Rectal smooth muscle tissue (tissue), 1 donor: Measurements from ENCODE around the gene QPCT.

Source experiments
- H3K27ac ChIP-seq: one replicate; pipeline ENCODE4 v1.7.0; 2013; ENCODE audit warnings: low read depth, low read length, inconsistent platforms
- H3K27me3 ChIP-seq: one replicate; pipeline ENCODE4 v1.7.0; 2013; ENCODE audit warnings: low read length; ENCODE audit not compliant: control insufficient read depth, insufficient read depth
- H3K36me3 ChIP-seq: one replicate; pipeline ENCODE4 v1.7.0; 2013; ENCODE audit warnings: low read length; ENCODE audit not compliant: control insufficient read depth, insufficient read depth
- H3K4me1 ChIP-seq: one replicate; pipeline ENCODE4 v1.7.0; 2013; ENCODE audit warnings: low read length; ENCODE audit not compliant: control insufficient read depth, insufficient read depth
- H3K4me3 ChIP-seq: one replicate; pipeline ENCODE4 v1.7.0; 2013; ENCODE audit warnings: low read length
- H3K9ac ChIP-seq: one replicate; pipeline ENCODE4 v1.7.0; 2013; ENCODE audit warnings: low read length

QPCT gene

DNA sequence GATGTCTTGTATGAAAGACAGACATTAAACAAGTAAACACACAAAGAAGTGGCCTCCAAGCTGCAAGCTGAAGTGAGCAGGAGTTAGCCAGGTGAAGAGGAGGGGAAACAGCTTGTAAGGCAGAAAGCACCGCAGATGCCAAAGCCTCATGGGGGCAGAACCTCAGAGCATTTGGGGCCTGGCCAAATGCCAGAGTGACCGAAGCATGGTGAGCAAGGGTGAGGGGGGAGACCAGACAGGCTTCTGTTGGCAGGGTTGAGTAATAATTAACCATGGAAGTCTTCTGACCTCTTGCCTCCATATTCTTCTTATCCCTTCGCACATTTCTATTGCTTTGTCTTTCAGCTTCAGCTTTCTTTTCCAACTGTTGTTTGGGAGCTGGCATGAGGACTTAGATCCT, 5.6 kb downstream of the QPCT start:
- Histone ChIP-seq H3K4me3 (no peak overlapping the region), H3K36me3 (no peaks in the 10 kb centered on the region), H3K4me1 (peaks cover 3% of the 10 kb centered on the region), H3K27me3 (no peaks in the 10 kb centered on the region), H3K27ac (no peak overlapping the region), H3K9ac (no peak overlapping the region)

GRCh38 chr2:37354531-37354930, 10.1 kb downstream of the QPCT start:
- peaks cover 3% of the 10 kb centered on the region for H3K4me1 ChIP-seq
- no peak overlapping the region for H3K4me3 ChIP-seq
- H3K9ac ChIP-seq, result no peak overlapping the region
- H3K27ac ChIP-seq, result no peak overlapping the region
- H3K27me3 ChIP-seq, result no peaks in the 10 kb centered on the region
- H3K36me3 ChIP-seq, result no peaks in the 10 kb centered on the region

DNA sequence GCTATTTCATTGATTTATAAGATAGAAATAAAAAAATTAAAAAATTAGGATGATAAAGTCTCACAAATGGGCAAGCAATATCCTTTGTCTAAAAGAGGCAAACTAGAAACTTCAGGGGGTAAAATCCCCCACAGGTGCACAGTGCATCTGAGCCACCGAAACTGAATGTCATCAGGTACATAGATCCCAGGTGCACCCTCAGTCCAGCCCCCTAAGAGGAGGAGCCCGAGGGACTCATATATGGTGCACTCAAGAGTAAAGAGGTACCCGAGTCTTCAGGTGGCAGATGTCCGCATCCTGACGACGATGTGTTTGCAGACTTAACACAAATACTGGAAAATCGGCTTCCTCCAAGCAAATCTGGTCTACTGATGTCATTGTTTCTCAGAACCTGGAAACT, 11.3 kb downstream of the QPCT start:
- H3K36me3 ChIP-seq, result no peaks in the 10 kb centered on the region
- no peaks in the 10 kb centered on the region for H3K4me1 ChIP-seq
- no peak overlapping the region for H3K27ac ChIP-seq
- no peaks in the 10 kb centered on the region for H3K27me3 ChIP-seq
- H3K4me3 ChIP-seq, result no peak overlapping the region
- no peak overlapping the region for H3K9ac ChIP-seq

DNA sequence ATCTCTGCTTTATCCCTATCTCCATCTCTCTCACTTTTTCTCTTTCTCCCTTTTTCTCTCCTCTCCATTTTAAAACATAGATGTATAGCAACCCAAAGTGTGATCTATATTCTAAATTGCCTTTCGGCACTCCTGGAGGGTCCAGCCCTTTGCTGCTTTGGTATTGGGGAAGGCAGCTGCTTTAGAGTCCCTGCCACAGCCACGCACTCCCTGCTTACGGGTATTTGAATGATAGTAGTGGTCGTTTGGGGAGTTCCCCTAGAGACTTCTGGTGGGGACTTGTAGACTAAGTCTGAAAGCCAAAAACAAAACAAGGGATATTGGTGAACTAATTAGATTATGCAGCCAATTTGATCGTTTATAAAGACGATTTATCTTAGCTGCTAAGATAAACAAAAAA, 11.9 kb downstream of the QPCT start:
- Histone ChIP-seq H3K27ac (no peak overlapping the region), H3K4me1 (no peaks in the 10 kb centered on the region), H3K9ac (no peak overlapping the region), H3K4me3 (no peak overlapping the region), H3K27me3 (no peaks in the 10 kb centered on the region), H3K36me3 (no peaks in the 10 kb centered on the region)

GRCh38 chr2:37357069-37357468, 12.6 kb downstream of the QPCT start:
- Histone ChIP-seq H3K9ac (no peak overlapping the region), H3K36me3 (no peaks in the 10 kb centered on the region), H3K4me3 (no peak overlapping the region), H3K27me3 (no peaks in the 10 kb centered on the region), H3K27ac (no peak overlapping the region), H3K4me1 (no peaks in the 10 kb centered on the region)

GRCh38 chr2:37357530-37357929, 13.1 kb downstream of the QPCT start:
- Histone ChIP-seq H3K9ac (no peak overlapping the region), H3K27ac (no peak overlapping the region), H3K27me3 (no peaks in the 10 kb centered on the region), H3K4me3 (no peak overlapping the region), H3K4me1 (no peaks in the 10 kb centered on the region), H3K36me3 (no peaks in the 10 kb centered on the region)

- H3K27ac ChIP-seq, result no peak overlapping the region
- no peak overlapping the region for H3K9ac ChIP-seq
- H3K36me3 ChIP-seq, result no peaks in the 10 kb centered on the region
- no peaks in the 10 kb centered on the region for H3K27me3 ChIP-seq
- H3K4me1 ChIP-seq, result no peaks in the 10 kb centered on the region
- H3K4me3 ChIP-seq, result no peak overlapping the region
Measured at GRCh38 chr2:37358466-37358865, 14.0 kb downstream of the QPCT start.

DNA sequence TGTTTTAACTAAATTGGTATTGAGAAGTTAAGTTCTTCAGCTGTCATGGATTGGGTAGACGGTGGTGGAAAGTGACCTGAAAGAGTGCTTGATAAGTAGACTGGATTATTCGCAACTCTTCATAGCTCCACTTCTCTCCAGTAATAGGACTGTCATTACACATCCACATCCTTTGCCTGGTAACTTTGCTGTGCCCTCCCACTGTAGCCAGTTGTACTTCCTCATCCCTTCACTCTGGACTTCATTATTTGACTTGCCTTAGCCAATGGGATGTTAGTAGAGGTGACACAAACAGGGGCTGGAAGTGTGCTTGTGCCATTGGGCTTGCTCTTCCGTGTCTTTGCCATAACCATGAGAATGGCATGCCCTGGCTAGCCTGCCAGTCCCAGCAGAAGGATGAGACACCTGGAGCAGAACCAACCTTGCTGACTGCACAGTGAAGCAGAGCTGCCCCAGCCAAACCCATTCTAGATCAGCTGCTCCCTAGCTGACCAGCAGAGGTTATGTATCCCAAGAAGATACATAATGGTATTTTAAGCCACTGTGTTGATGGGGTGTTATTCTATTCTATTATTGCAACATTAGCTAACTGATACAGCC, 16.9 kb downstream of the QPCT start:
- Histone ChIP-seq H3K27me3 (no peaks in the 10 kb centered on the region), H3K4me3 (no peak overlapping the region), H3K27ac (no peak overlapping the region), H3K9ac (no peak overlapping the region), H3K36me3 (no peaks in the 10 kb centered on the region), H3K4me1 (no peaks in the 10 kb centered on the region)

GRCh38 chr2:37361994-37362698, 17.7 kb downstream of the QPCT start:
- Histone ChIP-seq H3K4me1 (no peaks in the 10 kb centered on the region), H3K9ac (no peak overlapping the region), H3K27me3 (no peaks in the 10 kb centered on the region), H3K27ac (no peak overlapping the region), H3K36me3 (no peaks in the 10 kb centered on the region), H3K4me3 (no peak overlapping the region)

GRCh38 chr2:37364351-37364750, 19.9 kb downstream of the QPCT start:
- Histone ChIP-seq H3K27me3 (no peaks in the 10 kb centered on the region), H3K4me1 (no peaks in the 10 kb centered on the region), H3K9ac (no peak overlapping the region), H3K4me3 (no peak overlapping the region), H3K27ac (no peak overlapping the region), H3K36me3 (no peaks in the 10 kb centered on the region)

- Histone ChIP-seq H3K4me1 (no peaks in the 10 kb centered on the region), H3K4me3 (no peak overlapping the region), H3K9ac (no peak overlapping the region), H3K27me3 (no peaks in the 10 kb centered on the region), H3K27ac (no peak overlapping the region), H3K36me3 (no peaks in the 10 kb centered on the region)
Measured at GRCh38 chr2:37365669-37366068, 21.2 kb downstream of the QPCT start.

GRCh38 chr2:37366773-37367172, 22.3 kb downstream of the QPCT start:
- H3K27ac ChIP-seq, result no peak overlapping the region
- no peaks in the 10 kb centered on the region for H3K27me3 ChIP-seq

DNA sequence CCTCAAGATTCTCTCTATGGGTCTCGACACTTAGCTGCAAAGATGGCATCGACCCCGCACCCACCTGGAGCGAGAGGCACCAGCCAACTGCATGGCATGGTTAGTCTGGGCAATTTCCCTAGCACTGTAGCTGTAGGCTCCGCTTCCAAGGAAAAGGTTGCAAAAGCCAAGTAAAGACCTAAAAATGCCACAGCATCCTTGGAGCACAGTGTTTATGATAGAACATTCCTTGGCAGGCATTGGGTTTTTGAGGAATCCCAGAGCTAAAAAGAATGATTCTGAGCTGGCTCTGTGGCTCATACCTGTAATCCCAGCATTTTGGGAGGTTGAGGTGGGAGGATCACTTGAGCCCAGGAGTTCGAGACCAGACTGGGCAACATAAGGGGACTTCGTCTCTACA, 22.9 kb downstream of the QPCT start:
- Histone ChIP-seq H3K4me1 (no peaks in the 10 kb centered on the region), H3K27ac (no peak overlapping the region), H3K4me3 (no peak overlapping the region), H3K27me3 (no peaks in the 10 kb centered on the region), H3K36me3 (peaks cover 2% of the 10 kb centered on the region), H3K9ac (no peak overlapping the region)

More at GRCh38 chr2:37366773-37367172, 22.3 kb downstream of the QPCT start:
- Histone ChIP-seq H3K4me1 (no peaks in the 10 kb centered on the region), H3K4me3 (no peak overlapping the region), H3K9ac (no peak overlapping the region), H3K36me3 (peaks cover 2% of the 10 kb centered on the region)
